NCI-H1694 treated with DMSO at 0.1 percent for 48 hours (cell line): Measurements from ENCODE around the gene FBXO31.

Experiments used
- DNase-seq: peaks from one replicate; lab custom pipeline; 2025; lab: John Stamatoyannopoulos, UW

Gene FBXO31, protein sequence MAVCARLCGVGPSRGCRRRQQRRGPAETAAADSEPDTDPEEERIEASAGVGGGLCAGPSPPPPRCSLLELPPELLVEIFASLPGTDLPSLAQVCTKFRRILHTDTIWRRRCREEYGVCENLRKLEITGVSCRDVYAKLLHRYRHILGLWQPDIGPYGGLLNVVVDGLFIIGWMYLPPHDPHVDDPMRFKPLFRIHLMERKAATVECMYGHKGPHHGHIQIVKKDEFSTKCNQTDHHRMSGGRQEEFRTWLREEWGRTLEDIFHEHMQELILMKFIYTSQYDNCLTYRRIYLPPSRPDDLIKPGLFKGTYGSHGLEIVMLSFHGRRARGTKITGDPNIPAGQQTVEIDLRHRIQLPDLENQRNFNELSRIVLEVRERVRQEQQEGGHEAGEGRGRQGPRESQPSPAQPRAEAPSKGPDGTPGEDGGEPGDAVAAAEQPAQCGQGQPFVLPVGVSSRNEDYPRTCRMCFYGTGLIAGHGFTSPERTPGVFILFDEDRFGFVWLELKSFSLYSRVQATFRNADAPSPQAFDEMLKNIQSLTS

DNA sequence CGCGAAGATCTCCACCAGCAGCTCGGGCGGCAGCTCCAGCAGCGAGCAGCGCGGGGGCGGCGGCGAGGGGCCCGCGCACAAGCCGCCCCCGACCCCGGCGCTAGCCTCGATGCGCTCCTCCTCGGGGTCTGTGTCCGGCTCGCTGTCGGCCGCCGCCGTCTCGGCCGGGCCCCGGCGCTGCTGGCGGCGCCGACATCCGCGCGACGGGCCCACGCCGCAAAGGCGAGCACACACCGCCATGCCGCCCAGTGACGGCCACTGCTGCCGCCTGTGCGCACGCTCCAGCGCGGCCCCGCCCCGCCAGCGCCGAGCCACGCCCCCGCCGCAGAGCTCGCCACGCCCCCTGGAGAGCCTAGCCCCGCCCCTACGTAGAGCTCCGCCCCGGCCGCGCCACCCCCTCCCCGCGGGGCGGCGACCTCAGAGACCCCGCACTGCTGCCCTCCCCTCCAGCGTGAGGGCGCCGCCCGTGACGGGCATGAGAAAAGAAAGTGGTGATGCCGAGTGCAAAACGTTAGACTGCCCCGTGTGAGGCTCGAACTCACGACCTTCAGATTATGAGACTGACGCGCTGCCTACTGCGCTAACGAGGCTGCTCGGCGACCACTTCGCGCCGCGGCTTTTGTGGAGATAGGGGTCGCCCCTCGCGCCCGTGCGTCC, at the start of gene FBXO31:
Gene FBXO31, minus strand, starts transcription at position 272 of the 657 bp plus-strand sequence. Its CDS starts 32 bp downstream, at position 240.
- DNase-seq: peak; percentile 85

DNA sequence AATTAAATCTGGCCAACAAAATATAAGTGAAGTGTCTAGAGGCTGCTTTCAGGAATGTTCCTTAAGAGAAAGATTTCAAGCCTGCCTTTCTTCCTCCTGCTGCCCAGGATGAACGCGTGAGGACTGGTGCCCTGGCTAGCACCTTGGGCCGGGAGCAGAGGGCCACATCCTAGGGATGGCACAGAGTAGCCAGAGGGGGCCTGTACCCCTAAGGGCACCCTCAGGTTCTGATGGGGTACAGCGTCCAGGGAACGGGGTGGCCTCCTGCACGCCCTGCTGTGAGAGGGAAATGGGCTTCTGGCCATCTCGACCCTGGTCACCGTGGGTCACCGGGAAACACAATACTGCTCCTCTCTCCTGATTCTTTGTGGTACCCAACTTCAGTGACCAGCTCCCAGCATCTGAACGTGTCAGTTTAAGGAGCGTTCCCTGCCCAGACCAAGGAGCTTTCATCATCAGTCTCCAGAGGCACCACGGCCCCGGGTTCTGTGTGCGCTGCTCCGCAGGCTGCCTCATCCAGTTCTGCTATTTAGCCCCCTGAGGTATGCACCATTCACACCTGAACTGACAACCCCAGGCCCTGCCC, 48.8 kb upstream of the FBXO31 start:
- no peak for DNase-seq

DNA sequence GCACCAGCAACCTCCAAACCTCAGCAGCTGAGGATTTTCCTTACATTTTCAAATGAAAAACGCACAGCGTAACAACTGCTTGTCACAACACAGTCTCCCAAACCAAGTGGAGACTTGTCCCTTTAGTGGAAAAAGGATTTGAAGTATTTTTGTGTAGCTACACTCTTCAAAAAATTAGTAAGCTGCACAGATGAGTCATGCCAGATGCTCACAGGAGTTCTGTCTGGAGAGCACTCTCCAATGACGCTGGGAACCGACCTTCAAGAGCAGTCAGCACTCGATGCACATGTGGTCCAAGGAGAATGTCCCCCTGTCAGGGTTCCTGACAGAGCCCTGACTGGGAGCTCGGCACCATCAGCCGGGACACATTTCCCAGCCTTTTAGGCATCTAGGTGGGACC, 48.4 kb upstream of the FBXO31 start:
- peak; percentile 29 for DNase-seq

DNA sequence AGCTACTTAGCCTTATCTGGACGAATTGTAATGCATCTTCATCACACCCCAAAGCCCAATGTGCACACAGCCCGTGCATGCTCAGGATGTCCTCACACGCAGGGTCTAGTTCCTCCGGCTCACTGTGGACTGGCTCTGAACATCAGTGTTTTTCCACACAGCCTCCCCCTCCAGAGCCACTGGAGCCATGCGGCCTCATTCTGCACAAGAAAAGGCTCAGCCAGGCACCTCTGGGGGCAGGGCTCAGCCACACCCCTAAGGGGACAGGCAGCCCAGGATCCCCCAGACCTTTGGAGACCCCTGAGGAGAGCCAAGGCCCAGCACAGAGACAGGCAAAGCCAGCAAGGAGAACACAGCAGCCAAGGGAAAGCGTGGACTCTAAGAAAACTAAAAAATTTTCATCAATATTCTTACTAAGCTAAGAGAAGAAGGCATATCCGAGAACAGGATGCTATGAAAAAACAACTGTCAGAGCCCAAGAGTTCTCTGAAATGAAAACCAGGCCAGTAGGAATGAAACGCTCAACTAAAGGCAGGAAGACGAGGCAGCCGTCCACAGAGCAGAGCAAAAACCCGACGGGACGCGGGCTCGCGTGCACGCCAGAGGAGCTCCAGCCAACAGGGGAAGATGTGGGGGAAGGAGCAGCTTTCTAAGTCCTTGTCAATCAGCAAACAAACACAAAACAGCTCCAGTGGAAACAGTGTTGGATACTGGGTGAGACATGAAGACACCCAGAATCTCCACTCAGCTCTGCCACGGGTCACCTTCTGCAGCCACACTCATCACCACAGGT, 43.0 kb upstream of the FBXO31 start:
- no peak for DNase-seq

DNA sequence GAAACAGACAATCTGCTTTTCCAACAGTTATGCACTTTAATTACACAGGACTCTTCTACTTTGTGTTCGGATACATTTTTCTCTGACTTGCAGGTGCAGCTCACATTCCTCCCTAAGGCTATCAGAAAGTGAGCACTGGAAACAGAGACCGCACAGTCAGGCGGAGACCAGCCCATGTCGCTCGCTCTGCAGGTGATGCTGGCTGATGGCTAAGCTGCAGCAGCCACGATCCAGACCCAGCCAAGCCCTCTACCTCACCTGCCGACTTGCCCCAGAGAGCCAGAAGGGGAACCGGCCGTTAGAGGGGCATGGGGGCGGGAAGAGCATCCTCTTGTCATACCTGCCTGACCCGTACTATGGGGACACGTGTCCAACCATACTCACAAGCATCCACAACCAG, 42.4 kb upstream of the FBXO31 start:
- no peak for DNase-seq

DNA sequence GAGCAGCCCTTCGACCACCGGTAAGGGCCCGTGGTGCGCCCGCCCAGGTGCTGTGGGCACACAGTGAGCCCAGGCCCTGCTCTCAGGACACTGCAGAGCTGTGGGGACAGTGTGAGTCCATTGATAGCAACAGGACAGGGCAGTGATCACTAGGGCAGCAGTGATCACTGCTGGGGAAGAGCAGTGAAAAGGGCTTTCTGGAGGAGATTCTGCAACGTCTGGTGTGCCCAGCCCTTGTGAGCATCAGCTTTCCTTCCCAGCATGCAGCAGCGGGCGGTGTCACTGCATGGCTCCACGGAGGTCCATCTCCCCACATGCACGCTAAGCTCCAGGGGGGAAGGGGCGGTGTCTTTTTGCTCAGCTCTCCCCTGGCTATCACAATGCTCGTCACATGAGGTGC, 40.7 kb upstream of the FBXO31 start:
- DNase-seq: no peak

DNA sequence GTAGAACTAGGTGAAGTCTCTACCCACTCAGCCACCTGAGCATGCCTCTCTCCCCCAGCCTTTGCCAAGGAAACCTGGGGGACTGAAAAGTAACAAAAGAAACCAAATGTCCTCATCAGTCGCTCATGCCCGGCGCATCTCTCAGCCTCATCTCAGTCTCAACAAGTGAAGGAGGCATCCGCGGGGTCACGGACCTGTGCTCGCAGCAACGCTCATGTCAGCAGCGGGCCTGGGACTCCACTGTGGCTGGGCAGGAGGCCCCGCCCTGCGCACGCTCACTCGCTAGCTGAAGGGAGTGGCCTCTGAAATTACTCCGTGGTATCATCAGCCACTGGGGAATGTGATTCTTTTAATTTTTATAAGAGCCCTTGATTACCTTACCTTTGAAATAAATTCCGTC, 39.9 kb upstream of the FBXO31 start:
- DNase-seq: no peak

DNA sequence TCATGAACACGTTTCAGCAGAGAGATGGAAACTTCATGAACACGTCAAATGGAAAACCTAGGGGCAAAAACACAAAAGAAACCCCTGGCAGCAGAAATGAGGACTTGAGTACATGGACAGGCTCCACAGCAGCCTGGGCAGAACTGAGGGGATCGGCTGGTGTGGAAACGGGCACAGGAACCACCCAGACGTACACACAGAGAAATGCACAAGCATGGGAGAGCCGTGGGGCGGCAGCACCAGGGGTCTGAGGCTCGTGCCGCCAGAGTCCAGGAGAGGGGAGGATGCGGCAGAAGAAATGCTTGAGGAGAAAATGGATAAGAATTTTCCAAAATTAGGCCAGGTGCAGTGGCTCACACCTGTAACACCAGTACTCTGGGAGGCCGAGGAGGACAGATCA, 38.5 kb upstream of the FBXO31 start:
- no peak for DNase-seq

DNA sequence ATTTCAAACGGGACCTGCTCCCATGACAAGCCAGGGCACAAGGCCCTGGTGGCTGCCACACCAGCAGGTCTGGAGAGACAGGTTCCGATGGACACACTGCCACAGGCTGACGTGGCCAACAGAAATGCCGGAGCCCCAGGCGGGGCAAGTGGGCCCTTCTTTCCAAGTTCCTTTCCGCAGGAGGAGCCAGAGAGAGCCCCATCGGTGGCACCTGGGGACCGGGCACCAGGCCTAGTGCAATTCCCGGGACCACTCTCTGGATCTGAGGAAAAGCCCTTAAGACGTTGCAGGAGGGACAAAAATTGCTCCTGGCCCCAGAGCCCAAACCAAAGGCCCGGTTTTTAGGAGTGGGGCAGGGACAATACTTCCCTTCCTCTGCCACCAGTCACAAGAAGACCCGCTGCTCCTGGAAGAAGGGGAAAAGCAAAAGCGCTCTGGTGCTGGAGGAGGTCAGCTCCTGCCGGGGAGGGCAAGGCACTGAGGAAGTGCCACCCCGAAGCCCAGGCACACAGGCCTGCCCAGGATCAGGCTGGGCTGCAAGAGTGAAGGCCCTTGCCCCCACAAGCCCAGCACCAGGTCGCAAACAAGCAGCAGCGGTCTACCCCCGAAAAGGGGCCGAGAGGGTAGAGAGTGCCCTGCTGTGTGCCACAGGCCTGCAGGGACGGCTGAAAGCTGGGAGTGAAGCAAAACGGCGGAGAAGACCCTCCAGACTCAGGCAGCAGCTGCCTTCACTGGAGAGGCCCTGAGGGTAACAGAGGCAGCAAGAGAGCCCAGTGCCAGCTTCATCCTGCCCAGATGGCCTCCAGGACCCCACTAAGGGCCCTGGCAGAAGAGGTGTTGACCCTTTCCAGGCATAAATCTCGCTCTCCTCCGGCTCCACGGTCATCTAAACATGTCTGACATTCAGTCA, 37.7 kb upstream of the FBXO31 start:
- no peak for DNase-seq

DNA sequence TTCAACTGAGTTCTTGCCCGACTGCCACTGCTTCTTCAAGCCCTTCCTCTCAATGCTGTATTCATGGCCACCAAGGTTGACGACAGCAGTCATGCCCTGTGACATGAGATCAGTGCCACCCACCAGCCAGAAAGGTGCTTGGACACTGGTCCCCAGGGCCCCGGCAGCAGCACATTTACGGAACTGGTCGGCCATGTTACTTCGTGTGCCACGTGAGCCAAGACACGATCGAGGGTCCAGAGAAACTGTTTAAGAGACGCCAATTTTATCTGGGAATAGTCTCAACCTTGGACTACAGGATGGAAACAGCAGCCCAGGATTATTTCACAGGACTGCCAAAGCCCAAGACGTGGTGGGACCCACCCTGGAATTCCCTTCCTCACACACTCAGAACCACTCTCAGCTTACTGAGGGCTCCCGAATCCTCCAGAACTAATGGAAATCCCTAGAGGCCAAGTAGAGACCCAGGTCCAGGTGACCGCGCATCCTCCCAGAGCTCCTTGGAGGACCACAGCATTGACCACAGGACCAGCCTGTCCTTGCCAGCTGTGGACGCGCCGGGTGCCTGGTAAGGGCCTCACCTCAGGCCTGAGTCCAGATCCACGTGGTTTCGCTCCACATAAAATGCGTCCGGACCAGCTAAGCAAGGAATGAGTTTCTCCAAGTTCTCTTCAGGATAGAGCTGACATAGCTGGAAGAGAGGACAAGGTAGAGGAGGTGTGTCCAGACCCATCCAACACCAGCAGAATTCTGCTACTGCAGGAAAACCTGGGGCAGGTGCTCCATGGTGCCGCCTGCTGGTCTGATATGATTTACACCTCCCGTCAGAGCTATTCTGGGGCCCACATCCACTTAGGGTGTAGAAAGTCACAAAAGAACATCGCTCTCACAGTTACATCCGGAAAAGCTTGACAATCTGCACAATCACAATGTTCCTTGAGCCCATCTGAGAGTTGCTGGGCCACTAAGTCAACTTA, 36.7 kb upstream of the FBXO31 start:
- DNase-seq: no peak

DNA sequence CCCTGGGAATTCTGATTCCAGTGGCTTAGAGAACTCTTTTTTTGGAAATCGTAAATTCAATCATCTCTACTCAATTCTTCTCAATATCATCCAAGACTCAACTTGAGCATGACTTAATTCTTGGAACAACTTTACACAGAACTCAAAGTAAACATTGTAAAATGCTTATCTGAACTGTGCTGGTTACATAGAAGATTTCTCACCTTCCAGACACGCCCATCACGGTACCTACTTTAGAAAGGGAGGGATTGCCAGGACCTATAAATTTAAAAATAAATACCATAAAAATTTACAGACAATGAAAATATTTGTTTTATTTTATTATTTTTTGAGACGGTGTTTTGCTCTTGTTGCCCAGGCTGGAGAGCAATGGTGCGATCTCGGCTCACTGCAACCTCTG, 35.1 kb upstream of the FBXO31 start:
- no peak for DNase-seq

DNA sequence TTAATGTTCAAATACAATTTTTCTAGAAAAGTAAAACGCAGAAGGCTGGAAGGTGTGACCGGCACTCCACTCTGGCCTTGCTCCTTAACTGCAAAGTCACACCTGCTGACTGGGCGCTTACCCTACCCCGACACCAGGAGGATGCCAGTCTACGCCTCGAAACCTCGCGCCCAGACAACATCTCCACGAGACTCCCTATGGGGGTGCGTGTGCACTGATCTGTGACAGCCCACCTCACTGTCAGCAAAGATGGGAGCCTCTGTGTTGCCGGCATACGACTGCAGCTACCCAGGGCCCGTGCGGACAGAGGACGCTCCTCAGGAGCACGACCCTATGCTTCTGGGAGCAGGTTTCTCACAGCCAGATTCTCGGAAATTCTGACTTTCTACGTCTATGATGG, 34.6 kb upstream of the FBXO31 start:
- DNase-seq: no peak

DNA sequence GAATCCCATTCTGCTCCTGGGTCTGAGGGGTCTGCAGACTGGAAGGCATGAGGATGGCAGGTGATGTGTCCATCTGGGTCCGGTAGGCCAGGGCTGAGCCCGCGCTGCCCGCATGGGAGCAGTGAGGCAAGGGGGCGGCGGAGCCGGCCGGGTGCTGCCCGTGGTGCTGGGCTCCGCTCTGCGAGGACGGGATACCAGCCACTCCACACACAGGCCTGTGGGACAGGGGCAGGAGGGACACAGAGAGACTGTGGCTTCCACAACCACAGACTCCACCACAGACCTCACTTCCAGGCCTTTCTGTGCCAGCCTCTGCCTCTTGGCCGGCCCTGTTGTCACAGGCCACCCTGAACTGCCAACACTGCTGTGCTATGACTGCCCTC, 33.9 kb upstream of the FBXO31 start:
- no peak for DNase-seq

DNA sequence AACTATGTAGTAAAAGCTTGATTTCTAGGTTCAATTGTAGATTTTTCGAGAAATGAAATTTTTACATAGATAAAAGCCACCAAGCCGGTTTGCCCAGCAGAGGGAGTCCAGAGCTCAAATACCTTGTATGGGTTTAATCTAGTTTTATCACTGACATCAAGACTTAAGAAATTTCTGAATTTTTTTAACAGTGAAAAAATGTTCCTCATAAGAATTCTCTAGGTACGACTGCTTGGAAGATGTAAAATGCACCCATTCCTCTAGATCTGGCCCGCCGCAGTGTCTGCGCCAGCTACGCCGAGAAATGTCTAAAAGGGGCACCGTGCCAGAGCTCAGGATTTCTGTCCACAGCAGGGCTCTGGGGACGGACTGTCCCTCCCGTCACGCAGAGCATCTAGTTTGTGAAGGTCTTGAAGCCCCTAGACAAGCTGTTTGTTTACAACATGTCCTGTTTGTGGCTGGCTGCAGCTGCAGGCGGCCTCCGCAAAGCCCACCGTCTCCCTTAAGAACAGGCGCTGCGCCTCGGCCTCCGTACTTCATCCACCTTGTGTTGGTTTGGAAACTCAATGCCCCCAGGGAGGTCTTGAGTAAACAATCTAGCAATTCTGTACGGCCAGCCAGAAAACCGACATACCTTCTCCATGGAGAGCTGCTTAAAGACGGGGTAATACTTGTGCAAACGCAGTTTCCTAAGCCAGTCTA, 33.4 kb upstream of the FBXO31 start:
- DNase-seq: no peak

DNA sequence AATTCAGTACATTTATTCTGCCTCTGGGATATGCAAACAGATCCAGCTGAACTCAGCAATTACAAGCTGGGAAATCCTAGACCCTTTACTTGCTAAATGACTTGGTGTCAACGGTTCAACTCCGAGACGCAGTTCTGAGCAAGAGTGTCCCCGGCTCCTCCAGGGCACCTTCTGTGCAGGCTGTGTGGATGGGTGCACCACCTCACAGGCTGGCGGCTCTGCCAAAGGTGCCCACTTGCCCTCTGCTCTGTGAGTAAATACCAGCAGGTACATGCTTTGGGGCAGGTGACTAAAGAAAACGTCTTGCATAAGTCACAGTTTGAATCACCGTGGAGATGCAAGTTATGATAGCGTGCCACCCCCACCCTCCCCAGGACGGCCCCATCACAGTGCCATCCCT, 31.9 kb upstream of the FBXO31 start:
- no peak for DNase-seq

DNA sequence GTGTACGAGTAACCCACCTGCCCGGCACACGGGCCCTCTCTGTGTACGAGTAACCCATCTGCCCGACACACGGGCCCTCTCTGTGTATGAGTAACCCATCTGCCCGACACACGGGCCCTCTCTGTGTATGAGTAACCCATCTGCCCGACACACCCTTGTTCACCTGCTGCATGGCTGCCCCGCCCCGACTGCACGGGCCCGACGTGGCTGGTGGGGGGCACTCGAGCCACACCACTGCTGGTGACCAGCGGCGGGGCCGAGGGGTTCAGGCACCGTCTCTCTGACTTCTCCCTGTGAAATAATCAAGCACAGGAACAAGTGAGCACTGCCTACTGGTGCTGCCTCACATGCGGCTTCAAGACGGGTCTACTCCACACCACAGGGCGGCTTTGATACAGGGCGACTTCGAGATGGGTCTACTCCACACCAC, 30.7 kb upstream of the FBXO31 start:
- DNase-seq: no peak

DNA sequence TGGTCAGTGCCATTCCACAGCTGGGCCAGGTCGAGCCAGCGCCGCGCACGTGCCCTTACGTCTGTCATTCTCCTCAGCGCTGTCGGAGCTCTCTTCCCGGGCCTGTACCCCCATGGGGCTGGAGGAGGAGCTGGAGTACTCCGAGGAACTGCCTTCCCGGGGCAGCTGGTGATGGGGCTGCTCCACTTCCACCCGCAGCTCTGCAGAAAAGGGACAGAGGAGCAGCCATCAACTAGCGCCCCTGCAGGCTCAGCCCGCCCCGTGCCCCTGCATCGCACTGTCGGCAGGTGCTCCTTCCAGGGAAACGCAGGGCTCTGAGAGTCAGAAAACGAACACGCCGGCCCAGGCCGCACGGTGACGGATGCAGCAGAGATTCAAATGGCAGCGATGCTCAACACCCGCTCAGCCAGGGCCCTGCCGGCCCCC, 29.4 kb upstream of the FBXO31 start:
- no peak for DNase-seq

DNA sequence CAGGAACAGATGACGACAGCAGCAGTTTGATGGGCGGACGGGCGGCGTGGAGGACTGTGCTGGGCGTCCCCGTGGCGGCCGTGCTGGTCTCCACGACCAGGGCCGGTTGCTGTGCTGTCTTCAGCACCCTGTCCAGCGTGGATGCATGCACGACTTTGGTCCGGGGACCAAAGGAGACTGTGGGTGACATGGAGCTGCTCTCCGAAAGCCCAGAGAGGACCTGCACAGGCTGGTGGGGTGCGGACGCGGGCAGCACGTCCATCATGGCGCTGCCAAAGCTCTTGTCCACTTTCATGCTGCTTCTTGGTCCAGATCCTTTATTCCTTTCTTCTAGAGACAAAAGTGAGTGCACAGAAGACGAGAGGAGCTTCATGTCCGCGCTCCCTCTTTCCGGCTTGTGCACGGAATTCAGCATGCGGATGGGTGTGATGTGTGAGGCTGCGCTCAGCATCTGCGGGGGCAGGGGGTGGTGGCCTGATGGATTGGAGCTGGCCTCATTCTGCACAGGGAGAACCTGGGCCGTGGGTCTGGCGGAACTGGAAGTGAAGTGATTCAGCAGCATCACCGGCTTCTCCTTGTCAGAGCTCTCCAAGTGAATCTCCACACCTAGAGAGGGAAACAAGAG, 28.9 kb upstream of the FBXO31 start:
- no peak for DNase-seq
